ENCODE data around the gene GRIK4.

GRCh38 chr11:120629407-120630080, 118.0 kb downstream of the GRIK4 start:
- TF ChIP-seq CTCF (conservative IDR thresholded peaks at IDR 0.05; ENCODE audit: low read length) (no peak), EZH2phosphoT487 (IDR thresholded peaks at IDR 0.05; ENCODE audit: borderline replicate concordance, low read depth, low read length) (no peak)

Measured in OCI-LY7 (cell line).